Stimulated activated CD8-positive, alpha-beta memory T cell treated with anti-CD3 and anti-CD28 coated beads, Interleukin-4, amount 100 ng/mL, for 48 hours (primary cell): Measurements from ENCODE around the gene CDH13.
"Not testable (repeated sequence)": the region's sequence is repeated elsewhere in the genome, so short reads cannot be mapped to it uniquely, and the experiment has no call there.

ENCODE experiments used
- DNase-seq: peaks from one replicate; pipeline ENCODE4 v3.0.0-alpha.2; 2020

CDH13 gene

DNA sequence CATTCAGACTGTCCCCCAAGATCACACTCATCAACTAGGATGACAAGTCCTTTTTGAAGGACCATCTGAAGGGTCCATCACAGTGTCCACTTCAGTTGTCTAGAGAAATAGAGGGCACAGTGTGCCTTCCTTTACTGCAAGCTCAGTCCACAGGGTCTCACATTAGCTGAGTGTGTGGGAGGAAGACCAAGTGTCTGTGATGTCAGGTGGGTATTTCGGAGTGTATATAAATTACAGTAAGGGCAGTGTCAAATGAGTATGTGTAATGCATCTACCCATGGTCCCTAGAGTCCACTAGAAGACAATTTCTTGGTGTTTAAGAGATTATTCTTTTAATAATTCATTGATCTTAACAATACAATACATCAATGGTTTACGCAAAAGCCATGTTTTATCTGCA is 272.2 kb downstream of the CDH13 start:
- DNase-seq: no peak

DNA sequence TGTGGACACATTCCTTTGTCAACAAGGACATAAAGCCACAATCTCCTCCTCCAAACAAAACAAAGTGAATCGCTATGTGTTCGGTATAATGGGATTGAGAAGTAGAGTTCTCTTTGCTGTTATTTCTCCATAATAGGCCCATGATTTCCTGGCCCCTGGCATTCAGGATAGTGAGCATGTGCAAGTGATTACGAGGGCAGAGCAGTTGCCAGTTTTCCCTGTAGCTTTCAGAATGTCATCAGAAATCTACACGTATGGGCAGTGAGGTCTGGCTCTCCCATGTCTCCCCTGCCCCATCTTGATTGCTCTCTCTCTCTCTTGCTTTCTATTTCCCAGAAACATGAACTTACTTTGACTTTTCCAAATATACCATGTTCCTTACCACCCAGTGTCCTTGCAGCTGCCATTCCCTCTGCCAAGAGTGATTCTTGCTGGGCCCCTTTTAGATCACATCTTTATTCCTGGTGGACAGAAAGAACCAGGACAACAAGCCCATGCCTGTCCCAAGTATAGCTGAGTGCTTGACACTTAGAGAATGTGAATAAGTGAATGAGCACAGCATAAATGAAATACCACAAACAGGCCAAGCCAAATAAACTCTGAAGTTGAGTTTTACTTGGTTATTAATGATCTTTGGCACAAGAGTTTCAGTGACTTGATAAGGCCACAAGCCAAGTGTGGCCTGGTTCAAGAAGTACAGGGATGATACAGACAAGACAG is 273.1 kb downstream of the CDH13 start:
- DNase-seq: no peak

DNA sequence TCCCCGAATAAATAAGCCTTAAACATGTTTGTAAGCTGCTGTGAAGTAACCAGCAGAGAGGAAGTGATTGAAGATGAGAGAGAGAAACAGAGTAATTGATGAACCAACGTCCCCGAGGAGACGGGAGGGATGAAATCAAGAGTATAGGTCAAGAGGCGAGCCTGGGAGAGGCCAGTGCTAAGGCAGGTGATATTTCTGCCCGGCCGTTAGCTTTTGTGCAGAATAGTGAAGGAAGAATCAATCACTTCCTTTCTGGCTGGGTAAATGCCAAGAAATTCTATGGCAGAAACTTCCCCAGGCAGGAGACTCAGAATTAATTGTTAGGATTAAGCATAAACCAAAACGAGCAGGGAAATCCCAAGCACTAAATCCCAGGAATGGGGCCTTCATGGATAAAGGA is 273.8 kb downstream of the CDH13 start:
- DNase-seq: no peak

DNA sequence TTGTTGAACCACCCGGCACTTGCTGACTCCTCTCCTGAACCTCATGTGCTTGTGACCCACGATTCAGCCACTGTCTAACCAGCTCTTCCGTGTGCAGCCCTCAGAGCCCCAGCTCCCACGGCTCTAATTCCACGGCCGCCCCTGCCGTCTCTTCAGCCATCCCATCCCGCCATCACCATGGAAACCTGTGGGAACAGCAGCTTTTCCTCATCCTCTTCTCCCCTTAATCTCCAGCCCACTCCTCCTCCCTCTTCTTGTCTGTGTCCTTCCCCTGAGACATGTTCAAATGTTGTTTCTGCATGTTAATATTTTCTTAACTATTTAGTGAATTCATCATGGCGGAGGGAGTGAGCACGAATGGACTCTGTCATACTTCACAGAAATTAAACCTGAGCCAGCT is 285.2 kb downstream of the CDH13 start:
- no peak for DNase-seq

DNA sequence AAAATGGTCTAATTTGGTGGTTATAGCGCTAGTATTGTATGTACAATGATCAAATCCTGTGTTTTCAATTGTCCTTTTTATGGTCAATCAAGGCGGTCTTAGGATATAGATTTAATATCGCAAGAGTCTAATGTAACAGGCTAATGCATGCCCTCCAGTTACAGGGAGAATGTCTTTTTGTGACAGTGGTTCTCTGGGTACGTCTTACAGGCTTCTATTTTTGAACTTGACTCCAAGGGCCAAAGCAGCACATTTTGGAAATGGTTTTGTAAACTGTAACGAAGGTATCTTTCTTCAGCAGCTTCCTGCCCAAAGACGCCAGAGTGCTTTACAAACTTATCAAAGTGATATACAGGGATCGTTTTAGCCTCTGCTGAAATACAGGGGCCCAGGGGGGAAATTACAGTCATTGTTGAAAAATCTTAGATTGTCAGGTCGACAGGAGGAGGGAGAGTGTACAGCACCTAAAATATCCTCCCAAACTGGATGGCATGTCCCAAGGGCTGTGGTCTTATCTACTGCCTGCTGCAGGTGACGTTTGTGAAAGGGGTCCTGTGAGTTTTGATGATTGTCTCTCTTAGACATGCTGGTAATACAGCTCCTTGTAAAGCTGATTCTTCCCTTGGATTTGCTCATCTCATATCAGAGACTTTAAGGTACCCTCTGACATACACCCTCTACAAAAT is 288.5 kb downstream of the CDH13 start:
- DNase-seq: no peak

DNA sequence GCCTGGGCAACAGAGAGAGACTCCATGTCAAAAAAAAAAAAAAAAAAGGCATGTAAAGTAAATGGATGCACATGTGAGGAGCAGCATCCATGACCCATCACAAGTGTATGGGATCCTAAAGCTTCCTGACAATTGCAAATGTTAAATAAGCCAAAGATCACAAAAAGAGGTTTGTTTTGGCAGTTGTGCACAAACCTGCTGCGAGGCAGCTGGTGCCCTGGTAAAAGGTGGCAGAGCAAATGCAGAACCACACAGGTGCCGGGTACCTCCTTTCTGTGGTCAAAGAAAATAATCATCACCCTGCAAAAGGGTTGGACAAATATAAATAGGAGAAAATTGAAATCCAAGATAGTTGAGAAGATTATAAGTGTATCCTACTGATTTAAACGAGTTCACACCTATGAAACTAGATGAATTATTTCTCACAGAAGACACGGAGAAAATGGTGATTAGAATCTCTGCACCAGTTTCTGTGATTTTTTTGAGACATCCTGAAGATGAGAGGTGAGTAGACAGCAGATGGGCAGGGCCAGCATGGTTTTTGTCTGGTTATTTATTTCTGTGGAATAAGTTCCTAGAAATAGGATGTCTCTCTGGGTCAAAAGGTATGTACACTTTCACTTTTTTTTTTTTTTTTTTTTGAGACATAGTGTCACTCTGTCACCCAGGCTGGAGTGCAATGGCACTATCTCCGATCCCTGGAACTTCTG is 291.3 kb downstream of the CDH13 start:
- DNase-seq: no peak

DNA sequence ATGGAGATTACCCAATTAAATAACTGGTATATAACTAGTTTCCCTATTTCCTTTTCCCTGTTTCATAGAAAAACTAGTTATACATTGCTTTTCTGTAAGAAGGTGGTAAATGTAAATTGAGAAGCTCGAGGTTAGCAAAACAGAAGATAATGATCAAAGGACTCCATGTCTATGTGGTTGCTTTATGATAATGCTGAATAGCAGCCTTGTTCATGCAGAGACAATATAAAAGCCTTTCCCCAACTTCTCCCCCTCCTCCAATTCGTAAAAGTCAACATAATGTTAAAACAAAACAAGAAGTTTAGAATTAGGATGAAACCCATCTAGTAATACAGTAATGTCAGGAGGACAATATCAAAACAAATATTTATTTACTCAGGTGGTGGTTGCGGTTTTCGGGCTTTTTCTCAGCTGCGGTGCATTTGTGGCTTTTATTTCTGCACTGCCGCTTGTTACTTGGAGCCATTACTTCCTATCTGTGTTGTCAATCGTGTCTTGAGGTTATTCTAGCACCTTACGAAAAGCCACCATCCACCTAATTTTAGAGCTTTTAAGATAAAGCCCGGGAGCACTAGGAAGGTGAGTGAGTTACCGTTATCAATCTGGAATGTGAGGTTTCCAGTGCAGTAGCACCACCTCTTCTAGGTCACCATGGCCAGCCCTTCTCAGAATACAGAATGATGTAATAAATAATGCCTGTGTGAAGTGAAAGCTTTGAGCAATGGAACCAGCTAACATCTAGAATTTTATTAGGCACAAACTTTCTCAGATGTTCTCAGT is 297.5 kb downstream of the CDH13 start:
- no peak for DNase-seq

DNA sequence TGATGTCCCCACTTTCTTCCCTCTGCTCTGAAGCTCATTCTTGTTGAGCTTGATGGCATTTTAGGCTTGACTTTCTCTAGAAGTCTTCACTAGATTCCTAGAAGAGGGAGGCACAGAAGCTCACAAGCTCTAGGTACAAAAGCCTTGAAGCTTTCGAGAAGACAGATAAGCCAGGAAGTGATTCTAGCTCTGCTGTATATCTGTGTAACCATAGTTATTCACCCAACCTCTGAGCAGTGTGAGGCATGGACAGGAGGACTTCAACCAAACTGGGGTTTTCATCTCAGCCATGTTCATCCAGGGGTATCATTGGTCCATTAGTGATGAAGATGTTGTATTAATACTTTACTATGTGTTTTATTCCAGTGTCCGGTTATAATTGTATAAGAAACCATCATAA is 299.7 kb downstream of the CDH13 start:
- no peak for DNase-seq

DNA sequence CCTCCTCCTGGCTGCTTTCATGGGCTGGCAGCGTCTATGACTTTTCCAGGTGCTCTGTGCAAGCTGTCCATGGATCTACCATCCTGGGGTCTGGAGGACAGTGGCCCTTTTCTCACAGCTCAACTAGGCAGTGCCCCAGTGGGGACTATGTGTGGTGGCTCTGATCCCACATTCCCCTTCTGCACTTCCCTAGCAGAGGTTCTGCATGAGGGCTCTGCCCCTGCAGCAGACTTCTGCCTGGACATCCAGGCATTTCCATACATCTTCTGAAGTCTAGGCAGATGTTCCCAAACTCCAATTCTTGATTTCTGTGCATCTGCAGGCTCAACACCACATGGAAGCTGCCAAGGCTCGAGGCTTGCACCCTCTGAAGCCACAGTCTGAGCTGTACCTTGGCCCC is 307.2 kb downstream of the CDH13 start:
- DNase-seq: not testable (repeated sequence)

DNA sequence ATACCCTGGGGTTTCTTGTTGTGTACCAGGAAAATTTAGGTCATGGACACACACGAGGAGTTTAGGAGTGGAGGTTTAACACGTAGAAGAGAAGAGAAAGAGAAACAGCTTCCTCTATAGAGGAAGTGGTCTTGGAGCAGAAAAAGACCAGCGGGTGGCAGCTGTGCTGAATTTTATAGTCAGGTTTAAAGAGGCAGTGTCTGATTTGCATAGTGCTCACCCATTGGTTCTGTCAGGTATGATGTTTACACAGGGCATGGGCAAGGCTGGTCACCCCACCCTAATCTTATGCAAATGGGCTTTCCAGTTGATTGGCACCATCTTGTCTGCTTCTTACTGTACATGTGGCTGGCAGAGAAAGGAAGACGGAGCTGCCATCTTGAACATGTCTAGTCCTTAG is 309.0 kb downstream of the CDH13 start:
- DNase-seq: no peak

DNA sequence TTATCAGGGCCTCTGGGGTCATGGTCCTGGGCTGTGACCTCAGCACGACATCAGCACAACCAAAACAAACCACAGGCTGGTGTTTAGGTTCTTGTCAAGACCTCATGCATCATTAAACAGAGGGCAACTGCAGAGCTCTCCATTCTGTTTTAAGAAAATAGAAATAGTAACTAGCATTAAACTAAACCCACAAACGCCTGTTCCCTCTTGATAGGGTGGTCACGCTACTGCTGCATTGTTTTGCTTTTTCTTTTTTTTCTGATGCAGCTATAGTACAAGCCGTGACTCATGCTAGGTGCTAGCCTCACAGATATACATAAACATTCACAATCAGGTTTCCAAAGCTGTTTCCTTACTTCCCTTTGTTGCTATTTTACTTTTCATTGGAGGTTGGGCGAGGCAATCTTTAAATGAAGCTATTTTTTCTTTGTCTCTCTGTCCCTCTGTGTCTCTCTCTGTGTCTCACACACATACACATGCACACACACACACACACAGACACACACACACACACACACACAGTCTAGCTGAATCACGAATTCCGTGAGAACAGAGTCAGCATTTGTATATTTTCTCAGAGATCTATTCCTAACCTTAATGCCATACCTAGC is 310.3 kb downstream of the CDH13 start:
- DNase-seq: no peak

DNA sequence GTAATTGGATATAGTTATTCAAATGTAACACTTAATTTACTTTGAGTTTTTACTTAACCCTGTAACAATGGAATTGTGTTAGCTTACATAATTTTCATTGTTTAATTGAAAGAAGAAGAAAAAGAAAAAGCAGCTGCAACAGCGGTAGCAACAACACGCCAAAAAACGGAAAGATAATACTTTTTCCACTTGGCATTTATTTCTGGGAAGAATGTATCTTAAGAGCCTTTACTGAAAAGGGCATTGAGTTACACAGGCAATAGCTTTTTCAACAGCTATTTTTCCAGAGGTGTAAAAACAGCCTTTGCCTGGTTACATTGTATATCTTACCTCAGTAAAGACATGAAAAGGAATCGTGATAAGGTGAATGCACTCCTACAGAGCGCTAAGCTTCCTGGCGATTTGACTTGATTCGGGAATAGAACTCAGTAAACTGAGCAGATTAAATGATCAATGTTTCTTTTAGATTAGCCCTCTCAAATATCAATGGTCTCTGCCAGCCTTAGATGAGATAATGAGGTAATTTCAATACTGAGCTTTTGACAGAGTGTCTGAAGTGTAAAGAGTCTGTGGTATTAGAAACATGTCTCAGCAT is 311.3 kb downstream of the CDH13 start:
- DNase-seq: no peak

DNA sequence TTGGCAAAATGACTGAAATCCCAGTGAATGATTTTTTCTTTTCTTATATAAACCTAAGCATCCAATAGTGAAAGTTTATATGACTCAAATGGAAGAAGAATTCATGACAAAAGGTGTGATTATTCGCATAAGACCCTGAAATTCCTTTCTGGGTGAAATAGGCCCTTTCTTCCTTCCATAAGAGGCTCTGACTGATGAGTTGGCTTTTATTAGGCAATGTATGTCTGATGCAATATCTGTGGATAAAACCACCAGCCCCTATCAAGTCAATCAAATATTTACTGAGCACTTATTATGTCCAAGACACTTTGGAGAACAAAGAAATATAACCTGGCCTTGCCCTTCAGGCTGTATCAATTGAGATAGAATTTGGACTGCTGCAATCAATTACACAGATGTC is 316.6 kb downstream of the CDH13 start:
- no peak for DNase-seq

DNA sequence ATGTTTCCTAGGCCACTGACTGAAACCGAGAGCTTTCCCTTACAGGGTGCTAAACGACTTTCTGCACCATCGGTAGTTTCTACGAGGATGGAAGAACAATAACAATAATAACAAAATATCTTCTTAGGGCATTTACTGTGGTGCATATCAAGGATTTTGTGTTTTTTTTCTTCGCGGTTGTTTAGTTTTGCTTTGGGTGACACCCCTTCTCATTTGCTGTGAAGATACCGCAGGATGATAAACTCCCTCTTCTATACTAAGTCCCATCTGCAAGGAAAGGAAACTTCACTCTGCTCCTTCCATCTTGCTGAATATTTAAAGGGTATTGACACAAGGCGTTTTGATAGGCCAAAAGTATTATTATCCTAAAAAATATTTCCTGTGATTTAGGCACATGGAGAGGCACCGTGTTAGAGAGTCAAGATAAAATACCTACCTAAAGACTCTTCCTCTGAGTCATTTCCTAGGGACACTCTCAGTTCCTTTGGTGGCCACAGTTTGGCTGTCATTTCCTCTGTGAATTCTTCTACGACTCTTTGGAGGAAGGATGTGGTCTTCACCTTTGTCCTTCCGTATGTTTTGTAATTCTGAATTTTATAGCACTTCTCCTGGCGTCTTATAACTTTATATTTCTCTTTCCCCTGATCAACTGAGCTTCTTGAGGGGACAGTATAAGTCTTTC is 318.8 kb downstream of the CDH13 start:
- no peak for DNase-seq

DNA sequence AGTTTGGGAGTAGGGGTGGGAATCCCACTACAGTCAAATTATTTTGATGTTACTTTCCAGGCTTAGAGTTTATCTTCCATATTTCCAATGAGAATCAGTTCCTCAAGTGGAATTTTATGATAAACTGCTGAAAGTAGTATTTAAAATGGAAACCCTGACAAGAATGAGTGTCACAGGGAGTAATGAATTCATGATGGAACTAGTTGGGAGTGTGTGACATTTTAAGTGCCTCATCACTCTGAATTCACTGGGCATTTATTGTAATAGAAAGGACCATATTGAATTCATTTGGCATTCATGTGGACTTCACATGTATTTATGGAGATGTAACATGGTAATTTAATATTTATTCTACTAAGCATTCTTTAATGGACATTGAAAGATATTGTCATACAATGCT is 320.9 kb downstream of the CDH13 start:
- no peak for DNase-seq

DNA sequence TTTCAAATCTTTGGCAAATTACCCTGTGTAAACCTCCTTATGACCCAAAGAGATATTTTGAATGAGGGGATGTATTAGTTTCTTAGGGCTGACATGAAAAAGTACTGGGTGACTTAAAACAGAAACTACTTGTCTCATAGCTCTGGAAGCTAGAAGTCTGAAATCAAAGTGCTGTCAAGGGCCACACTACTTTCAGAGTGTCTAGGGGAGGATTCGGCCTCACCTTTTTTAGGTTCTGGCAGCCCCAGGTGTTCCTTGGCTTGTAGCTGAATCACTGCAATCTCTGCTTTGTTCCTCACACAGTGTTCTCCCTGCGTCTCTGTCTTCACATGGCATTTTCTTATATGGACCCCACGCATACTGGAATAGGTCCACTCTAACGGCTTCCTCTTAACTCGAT is 322.2 kb downstream of the CDH13 start:
- DNase-seq: no peak

DNA sequence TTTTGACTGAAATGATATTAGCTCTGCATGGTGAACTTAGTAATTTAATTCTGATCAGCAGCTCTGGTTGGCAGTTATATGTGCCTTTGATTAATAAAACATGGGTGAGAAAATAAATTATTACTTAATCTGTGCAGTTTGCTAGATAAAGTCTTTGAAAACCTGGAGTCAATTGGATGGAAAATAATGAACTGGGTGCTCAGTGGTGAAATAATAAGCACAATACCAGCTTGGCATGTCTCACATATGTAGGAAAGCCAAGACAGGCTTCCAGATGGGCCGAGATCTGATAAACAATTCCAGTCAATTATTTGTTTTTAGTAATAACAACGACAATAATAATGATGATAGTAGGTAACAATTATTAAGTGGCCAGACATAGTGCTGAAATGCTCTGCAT is 326.7 kb downstream of the CDH13 start:
- no peak for DNase-seq

DNA sequence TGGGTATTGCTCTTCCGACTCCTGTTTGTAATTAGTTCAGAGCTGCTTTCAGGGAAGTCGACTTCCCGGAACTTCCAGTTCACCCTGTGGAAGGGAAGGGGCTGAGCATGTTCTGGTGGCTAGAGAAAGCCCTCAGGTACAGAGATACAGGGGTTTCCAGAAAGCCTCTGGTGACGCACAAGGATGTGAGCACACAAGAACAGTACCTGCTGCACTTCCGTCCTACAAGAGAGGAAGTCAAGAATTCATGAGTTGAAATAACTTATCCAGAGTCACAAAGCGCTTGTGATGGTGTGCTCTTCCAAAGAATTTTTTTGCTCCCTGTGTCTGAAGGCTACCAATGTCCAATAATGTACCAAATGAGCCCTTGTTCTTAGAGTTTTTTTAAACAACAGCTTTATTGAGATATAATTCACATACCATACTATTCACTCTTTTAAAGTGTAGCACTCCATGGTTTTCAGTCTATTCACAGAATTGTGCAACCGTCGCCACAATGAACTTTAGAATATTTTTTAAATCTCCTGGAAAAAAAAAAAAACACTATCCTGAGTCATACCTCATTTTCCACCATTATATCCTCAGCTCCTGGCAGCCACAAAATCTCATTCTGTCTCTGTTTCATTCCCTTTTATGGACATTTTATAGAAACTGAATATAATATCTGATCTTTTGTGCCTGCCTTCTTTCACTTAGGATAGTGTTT is 327.6 kb downstream of the CDH13 start:
- no peak for DNase-seq

DNA sequence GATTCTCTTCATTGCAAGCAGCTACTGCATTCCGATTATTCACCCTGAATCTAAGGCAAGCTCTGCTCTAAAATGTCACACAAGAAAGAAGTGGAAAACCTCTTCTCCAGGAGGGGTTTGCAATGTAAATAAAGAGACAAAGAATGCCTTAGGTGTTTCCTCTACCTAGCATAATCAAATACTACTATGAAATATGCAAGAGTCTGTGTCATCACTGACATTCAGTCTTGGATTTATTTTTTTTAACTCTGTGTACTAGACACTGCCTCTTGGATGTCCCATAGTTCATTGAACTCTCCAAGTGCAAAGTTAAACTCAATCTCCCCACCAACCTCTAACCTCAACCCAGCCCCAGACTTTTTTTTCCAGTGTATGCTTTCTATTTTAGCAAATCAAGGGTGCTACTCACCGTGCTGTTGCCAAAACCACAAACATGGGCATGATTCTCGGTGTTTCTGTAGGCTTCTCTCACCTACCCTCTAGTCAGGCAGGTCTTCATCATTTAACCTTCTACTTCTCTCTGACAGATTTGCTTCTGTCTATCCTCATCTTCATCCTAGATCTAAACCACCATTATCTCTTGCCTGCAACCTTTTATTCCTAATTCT is 329.1 kb downstream of the CDH13 start:
- no peak for DNase-seq

DNA sequence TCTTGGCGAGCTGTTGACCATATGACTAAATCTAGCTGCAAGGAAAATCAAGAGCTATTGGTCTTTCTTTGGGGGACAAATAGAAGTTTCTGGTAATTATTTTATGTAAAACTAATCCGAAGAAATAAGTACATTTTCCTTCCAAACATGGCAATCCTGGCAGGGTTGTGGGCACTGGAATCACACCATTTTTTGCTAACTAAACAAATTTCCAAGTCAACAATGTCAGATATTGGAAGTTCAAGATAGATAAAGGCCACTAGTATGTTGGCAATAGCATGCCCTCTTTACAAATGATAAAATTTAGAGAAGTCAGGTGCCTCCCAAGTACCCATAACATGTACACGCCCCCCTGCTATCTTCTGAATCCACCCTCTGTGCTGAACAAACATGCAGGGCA is 330.4 kb downstream of the CDH13 start:
- no peak for DNase-seq

DNA sequence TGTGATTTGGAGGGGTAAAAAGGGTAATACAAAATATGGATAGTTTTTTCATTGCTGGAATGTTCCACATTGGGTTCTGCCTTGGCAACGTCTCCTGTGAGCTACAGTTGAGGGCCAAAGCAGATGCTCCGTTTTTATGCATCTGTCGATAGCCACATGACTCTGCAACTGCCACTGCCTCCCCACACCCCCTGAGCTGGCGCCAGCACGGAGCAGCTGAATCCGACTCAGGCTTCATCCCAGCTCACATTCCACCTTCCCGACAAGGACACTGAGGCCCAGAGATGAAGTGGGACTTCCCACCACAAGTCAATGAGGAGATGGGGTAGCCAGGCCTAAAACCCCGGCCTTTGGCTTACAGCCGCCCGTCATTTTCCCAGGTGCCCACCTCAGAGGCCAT is 334.1 kb downstream of the CDH13 start:
- no peak for DNase-seq
